GM18505 (cell line): ENCODE measurements around the gene LGALS9C.
A peak's percentile ranks its signal among the peaks of the same experiment; 100 is the strongest.
"Not testable (repeated sequence)": the region's sequence is repeated elsewhere in the genome, so short reads cannot be mapped to it uniquely, and the experiment has no call there.

Source experiments
- ATAC-seq: cut with Tn5 transposase; IDR thresholded peaks from one replicate; pipeline ENCODE4 v1.9.1; 2021; ENCODE audit not compliant: unreplicated experiment

LGALS9C gene

DNA sequence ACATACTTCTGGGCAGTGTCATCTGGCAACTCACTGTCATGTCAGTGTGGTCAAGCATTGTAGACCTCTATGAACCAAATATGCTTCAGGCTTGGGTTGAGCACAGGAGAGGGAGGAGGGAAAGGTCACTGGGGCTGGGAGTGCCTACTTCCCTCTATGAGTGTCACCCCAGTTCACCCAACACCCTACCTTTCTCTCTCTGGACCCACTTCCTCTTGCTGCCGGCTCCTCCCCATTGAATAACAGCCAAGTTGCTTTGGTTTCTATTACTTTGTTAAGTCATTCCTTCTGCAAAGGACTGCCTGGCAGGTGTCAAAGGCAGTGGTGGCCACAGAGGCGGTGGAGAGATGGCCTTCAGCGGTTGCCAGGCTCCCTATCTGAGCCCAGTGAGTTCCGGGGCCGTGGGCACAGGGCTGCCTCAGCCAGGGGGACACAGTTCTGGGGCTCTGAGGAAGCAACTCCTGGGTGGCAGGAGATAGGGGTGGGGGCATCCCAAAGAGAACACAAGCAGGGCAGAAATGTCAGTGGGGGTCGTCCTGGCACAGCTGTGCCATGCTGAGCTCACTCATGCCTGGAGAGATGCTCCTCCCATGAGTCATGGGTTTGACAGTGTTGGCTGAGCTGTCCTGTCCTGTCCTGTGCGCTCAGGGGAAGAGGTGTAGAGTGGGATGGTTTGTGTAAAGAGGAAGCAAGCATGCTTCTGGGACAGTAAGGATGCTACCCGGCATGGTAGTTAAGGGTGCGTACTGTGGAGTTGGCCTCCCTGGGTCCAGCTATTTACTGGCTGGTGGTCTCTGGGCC, at the start of gene LGALS9C:
TSS of gene LGALS9C (plus strand) at position 282 of the 801 bp plus-strand sequence. CDS start at position 348, 66 bp downstream.
- ATAC-seq, result peak; percentile 78

DNA sequence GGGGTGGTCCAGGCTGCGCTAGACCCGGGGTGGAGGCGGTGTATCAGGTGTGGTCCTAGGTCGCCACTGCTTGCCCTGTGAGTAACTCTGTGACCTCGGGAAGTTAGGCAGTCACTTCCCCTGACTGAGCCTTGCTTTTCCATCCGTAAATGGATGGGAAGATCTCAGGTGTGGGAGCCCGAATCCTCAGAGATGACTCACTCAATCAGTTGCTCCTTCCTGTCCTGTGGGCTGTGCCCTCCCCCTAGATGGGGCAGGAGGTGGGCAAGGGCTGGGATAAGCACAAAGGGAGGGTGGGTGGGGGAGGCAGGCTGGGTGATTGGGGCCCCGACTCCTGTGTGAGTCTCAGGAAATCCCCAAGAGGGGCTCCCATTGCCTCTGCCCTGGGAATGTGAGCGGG, 44.4 kb upstream of the LGALS9C start:
- ATAC-seq, result not testable (repeated sequence)

DNA sequence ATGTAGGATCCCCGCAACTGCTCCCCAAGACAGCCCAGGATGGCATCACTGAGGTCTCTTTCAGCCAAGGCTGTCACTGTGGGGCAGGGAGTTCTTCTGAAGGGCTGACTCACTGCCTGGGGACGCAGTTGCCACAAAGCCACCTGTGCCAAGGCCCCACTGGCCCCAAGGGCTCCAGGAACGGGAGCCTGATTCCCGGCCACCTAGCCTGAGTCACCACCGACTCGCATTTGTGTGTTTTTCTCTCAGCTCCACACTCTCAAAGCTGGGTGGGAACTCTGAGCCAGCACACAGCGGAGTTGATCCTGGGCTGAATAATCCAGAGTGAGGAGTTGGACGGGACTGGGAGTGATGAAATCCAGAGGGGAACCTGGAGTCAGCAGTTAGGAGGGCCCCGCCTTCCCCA, 37.1 kb upstream of the LGALS9C start:
- not testable (repeated sequence) for ATAC-seq

DNA sequence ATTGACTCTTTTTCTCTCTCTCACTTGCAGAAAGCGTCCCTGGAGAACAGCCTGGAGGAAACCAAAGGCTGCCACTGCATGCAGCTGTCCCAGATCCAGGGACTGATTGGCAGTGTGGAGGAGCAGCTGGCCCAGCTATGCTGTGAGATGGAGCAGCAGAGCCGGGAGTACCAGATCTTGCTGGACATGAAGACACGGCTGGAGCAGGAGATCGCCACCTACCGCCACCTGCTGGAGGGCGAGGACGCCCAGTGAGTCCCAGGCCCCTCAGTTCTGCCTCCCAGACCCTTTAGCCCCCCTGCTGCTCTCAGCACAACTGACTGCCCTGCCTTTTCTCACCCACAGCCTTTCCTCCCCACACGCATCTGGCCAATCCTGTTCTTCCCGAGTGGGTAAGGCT, 34.5 kb upstream of the LGALS9C start:
- not testable (repeated sequence) for ATAC-seq

DNA sequence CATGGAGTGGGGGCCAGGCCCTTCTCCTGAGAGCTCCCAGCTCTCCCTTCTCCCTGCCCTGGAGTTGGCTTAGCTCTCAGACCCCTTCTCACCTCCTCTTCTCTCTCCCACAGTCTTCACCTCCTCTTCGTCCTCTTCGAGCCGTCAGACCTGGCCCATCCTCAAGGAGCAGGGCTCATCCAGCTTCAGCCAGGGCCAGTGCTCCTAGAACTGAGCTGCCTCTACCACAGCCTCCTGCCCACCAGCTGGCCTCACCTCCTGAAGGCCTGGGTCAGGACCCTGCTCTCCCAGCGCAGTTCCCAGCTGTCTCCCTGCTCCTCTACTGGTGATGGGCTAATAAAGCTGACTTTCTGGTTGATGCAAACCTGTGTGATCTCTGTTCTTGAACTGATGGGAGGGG, 34.1 kb upstream of the LGALS9C start:
- not testable (repeated sequence) for ATAC-seq

DNA sequence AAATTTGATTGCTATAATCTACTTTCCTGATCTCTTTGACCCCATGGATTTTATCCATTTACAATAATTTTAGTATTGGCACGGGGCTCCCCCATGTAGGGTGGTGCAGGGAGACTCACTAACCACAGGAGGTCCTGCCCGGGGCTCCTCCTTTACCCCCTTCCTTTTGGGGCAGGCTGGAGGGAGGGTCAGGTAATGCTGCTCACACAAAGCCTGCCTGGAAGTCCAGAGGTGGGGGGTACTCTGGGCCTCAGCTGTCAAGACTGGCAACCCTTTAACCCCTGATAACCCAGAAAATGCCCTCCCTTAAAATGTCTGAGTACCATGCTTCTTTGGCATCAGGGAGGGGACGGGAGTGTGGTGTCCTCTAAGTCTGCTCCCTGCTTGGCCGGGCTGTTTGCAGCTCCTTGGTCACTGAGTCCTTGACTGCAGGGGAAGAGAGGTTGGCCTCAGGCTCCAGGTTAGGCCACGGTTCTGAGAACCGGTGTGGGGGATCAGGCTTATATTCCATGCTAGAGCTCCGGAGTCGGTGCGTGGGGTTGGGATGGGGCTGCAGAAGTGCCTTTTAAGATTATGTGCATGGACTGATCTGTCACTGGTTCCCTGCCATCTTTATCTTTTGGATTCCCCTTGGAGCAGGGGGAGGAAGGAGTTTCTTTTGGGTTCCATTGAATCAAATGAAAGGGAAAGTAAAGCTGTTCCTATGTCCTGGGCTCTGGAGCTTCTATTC, 28.9 kb upstream of the LGALS9C start:
- not testable (repeated sequence) for ATAC-seq

DNA sequence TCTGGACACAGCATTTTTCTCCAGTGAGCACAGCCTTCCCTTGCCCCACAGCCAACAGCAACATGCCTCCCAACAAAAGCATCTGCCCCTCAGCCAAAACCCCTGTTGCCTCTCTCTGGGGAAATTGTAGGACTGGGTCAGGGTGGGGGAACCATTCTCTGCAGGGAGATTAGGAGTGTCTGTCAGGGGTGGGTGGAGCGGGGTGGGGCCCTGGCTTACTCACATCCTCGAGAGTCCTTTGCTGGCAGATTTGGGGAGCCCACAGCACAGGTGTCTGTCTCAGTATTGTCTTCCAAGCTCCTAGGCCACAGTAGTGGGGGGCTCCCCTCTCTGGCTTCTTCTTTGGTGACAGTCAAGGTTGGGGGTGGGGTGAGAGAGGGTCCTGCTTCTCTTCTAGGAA, 28.3 kb upstream of the LGALS9C start:
- ATAC-seq, result not testable (repeated sequence)

DNA sequence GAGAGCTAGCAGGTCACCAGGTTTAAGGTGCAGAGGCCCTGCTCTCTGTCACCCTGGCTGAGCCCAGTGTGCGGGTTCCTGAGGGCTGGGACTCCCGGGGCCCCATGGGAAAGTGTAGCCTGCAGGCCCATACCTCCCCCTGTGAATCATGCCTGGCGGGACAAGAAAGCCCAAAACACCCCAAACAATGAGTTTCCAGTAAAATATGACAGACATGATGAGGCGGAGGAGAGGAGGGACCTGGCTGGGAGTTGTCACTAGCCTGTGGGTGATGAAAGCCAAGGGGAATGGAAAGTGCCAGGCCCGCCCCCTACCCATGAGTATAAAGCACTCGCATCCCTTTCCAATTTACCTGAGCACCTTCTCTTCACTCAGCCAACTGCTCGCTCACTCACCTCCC, 26.8 kb upstream of the LGALS9C start:
- ATAC-seq, result not testable (repeated sequence)

DNA sequence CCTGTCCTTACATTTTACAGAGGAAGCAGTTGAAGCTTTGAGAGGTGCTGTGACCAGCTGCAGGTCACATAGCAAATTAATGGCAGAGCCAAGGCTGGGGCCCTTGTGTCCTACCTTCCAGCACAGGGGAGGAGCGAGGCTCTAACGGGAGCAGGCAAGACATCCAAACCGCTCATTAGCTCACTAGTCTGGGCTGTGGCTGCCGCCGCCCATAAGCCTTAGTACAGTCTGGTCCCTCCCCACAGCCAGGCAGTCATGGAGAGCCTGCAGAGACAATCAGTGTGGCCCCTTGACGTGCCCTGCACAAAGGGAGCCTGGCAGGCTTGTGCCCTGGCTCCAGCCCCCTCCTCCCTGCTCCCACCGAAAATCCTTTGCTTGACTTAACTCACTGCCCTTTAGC, 25.6 kb upstream of the LGALS9C start:
- not testable (repeated sequence) for ATAC-seq

DNA sequence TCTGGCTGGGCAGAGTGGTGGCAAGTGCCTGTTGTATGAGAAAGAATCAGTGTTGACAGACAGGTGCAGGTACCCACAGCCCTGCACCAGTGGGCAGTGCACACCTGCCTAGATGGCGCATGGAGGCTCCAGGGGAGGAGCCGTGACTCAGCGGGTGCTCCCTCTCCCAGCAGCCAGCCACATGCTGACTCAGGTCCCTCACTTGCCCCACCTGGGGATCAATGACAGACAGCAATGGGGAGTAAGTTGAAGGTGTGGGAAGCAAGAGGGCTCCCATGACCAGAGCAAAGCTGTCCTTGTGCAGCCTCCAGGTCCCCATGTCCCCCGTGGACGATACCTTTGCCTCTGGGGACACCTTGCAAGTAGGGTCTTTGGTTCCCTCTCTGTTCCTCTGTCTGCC, 24.6 kb upstream of the LGALS9C start:
- ATAC-seq, result not testable (repeated sequence)

DNA sequence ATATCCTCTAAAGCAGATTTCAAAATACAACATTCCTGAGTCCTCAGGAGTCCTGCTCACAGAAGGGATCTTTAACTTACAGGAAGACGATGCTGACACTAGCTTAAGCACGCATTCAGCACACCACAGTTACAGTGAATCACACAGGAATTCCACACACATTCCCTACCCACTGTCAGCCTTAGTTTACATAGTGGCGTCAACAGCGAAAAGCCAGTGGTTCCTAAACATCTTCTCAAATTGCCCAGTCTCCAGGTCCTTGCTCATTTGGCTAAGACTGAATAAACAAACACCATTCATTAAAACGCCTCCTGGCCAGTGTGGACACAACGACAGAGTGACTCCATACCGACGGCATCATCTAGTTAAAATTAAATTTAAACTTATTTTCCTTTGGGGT, 17.6 kb upstream of the LGALS9C start:
- not testable (repeated sequence) for ATAC-seq

DNA sequence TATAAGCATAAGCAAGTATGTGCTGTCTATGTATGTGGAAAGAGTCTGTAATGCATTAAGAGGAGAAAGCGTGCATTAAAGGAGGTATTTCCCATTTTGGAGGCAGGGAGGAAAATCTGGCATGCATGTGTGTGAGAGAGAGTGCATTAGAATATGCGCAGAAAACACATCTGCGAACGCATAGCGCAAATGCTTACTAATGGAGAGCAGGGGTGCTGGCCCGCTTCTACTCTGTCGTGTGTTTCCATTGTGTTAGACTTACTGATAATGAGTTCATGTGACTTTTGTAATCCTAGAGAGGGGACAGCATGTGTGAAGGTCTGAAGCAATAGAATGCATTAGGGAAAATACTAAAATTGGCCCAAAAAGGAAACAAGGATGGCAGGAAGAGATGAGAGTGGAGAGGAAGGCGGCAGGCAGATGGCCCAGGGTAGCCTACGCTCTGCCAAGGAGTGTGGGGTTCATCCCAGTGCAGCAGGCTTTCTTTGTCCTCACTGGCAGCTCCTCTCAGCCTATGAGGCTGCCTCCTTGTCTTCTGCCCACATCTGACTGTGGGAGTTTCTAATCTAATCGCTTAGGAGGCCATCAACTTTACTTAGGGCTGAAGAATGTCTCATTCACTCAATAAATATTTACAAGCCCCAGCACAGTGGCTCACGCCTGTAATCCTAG, 12.6 kb upstream of the LGALS9C start:
- not testable (repeated sequence) for ATAC-seq

DNA sequence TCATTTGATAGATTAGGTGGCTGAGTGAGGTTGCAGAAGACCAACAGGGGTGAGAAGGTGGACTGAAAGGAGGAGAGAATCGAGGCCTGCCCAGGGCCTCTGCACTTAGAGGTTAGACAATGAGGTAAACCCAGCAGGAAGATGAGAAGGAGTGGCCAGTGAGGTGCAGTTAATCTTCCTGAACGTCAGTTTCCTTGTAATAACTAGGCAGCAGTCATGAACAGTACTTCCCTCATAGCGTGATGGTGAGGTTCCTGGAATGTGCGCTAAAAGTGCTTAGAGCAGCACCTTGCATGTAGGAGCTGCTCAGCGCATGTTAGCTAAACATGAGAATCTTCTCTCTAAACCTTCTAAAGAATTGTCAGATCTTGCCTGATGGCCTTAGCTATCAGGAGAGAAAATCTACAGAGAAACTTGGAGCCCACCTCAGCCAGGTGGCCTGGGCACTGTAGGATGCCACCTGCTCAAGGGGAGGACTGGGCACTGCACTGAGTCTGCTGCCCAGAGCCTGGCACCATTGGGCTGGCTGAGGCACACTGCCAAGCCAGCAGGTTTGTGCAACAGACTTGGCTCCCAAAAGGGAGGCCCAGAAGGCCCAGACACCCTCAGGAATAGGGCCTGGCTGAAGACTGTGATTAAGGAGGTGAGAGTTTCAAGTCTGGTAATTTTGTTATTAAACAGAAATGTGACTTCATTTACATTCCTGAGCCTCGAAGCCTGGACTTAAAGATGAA, 10.2 kb upstream of the LGALS9C start:
- ATAC-seq, result not testable (repeated sequence)

DNA sequence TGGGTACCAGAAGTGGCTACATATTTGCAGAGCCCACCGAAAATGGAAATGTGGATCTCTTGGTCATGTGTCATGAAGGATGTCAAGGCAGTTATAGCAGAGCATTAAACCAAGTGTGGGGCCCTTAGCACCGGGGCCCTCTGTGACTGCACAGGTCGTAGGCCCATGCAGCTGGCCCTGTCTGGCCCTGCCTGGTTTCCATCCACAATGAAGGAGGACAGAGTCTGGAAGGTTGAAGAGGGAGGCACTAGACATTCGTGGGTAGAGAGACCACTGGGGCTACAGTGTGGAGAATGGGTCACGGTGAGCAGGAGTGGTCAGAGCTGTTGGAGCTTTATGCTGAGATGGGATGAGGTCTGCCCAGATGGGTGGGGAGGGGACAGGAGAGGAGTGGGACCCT, 9.6 kb upstream of the LGALS9C start:
- ATAC-seq, result not testable (repeated sequence)

DNA sequence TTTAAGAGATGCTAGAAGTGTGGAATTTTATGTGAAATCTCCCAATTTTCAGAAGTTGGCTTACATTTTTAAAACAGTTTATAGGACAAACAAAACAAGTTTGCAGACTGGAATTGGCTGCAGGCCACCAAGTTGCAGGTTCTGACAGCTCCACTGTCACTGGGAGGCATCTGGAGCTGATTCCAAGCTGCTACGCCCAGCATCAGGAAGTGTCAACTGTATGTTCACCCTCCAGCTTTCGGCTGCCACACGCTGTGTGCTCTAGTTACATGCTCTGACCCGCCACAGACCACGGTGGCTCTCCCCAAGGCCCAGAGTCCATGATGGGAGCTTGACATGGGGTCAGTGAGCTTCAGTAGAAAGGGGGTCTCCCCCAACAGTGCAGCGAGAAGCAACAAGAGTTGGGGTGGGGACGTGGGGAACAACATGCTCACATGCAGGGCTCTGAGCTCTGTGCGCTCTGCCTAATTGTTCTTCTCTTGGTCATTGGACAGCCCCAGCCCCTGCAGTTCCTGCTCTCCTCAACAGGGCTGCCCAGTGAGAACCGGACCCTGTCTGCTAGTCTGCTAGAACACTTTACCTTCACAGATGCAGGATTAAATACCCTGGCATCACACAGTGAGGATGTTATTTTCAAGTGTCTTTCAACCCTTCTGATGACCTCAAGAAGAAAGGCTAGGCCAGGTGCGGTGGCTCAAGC, 8.0 kb upstream of the LGALS9C start:
- not testable (repeated sequence) for ATAC-seq

DNA sequence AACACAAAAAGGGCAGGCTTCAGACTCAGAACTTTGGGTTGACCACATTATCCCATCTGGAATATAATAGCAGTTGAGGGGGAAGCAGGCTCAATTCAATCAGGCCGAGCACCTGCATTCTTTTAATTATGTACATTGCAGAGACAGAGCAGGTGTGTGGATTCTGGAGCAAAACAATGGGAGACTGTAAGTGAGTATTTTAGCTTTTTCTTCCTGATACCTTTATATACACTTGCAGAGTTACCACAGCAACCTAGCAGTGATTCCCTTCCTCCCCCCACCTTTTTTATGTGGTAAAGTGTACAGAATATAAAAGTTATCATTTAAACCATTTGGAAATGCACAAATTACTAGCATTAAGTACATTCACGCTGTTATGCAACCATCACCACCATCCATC, 6.8 kb upstream of the LGALS9C start:
- not testable (repeated sequence) for ATAC-seq

DNA sequence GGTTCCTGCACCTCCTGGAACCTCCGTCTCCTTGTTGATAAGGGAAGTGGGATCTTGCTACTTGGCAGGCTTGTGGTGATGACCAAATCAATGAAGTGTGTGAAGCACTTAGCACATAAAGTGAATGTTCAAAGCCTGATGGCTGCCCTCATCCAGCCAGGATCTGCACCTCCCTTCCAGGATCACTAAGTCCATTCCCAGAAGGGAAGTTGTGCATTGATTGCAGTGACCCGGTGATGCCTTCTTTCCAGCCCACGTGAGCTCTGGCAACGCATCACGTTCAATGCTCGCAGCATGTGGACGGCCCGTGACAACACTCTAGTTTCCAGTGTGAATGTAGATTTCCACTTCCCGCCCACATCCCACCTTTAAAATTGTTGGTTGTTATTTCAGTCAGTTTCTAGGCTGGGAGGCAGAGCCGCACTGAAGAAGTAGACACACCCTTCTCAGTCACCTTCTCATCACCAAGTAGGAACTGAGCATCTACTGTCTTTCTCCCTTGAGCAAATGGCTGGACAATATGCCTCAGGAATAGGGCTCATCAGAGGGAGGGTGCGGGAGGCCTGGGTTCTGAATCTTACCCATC, 6.2 kb upstream of the LGALS9C start:
- not testable (repeated sequence) for ATAC-seq

DNA sequence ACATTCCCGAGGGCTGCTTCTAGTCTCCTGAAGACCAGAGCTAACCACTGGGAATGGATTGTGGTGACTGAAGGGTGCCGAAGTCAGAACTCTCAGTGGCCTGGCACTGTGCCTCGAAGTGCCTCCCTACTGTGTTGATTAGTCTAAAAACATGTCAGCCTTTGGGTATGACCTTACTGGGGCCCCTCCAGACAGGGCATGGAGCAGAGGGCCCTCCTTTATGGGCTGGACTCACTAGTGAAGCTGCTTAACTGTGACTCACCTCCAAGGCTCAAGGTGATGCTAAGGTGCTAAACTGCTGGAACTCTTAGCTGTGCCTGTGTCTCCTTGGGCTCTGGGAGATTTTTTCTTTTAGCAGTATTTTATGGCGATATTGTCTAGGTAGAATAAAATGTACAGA, 2.6 kb upstream of the LGALS9C start:
- not testable (repeated sequence) for ATAC-seq

DNA sequence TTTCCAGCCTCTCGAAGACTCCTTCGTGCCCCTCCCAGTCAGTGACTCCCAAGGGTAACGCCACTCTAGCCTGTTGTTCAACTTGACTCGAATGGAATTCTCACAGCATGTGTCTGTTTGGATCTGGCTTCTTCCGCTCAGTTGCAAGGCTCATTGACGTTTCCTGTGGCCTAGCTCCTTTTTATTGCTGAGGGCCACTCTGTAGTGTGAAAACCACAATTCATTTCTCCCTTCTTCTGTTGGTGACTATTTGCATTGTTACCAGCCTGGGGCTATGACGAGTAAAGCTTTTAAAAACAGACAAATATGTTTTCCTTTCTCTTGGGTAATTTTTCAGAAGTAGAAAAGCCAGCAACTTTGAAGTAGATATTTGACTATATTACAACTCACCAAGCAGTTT, 1.8 kb upstream of the LGALS9C start:
- ATAC-seq, result not testable (repeated sequence)

DNA sequence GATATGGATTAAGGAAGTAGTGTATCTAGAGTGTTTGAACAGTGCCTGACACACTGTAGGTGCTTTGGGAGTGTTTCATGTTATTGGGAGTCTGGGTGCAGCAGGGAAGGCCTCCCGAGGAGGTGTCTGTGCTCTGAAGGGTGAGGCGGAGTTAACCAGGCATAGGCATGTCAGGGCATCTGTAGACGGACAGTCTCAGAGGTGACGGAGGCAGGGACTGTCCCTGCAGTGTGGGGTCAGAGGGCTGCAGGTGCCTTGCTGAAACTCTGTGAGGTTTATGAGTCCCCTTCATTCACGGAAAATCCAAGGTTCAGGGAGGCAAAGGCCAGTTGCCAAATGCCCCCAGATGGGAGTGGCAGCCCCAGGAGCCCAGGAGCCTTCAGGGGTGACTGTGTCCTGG, 778 bp downstream of the LGALS9C start:
- ATAC-seq, result not testable (repeated sequence)
